Peyer's patch (tissue), 4 donors: ENCODE data around the gene RARB.

ENCODE experiments used
- POLR2A ChIP-seq, 2 donors: fragments of 450-650 bp; IDR thresholded peaks; one replicate each; pipeline ENCODE4 v1.5.1; 2017; ENCODE audit warnings: antibody characterized with exemption in 2 of 2, mild to moderate bottlenecking in 2 of 2, moderate library complexity in 2 of 2
- TF ChIP-seq, protein P1 (sequence below), 6 experiments: fragments of 450-650 bp in 4 of 6; fragments of 200-600 bp in 2 of 6; sonication (generic) in 1 of 6; IDR thresholded peaks; one replicate each; pipeline ENCODE4 v1.5.1; 2017 to 2019; ENCODE audit warnings: antibody characterized with exemption in 6 of 6, mild to moderate bottlenecking in 3 of 6, moderate library complexity in 1 of 6

DNA sequence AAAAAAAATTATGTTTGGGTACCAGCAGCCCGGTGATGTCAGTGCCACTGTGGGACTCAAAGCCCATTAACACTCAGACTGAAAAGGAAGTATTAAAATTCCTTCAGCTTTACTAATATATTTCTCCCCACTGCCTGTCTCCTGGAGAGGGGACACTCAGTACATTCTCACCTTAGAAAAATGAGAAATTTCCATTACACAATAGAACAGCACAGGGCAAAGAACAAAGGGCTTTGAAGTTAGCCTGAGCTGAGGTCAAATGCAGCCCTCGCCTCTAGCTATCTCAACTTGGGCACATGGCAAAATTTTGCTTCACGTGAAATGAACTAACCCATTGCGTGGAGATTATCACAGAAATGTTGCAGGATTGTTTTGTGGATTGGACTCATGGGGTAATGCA is 80.8 kb downstream of the RARB start:
- TF ChIP-seq, protein P1, sequence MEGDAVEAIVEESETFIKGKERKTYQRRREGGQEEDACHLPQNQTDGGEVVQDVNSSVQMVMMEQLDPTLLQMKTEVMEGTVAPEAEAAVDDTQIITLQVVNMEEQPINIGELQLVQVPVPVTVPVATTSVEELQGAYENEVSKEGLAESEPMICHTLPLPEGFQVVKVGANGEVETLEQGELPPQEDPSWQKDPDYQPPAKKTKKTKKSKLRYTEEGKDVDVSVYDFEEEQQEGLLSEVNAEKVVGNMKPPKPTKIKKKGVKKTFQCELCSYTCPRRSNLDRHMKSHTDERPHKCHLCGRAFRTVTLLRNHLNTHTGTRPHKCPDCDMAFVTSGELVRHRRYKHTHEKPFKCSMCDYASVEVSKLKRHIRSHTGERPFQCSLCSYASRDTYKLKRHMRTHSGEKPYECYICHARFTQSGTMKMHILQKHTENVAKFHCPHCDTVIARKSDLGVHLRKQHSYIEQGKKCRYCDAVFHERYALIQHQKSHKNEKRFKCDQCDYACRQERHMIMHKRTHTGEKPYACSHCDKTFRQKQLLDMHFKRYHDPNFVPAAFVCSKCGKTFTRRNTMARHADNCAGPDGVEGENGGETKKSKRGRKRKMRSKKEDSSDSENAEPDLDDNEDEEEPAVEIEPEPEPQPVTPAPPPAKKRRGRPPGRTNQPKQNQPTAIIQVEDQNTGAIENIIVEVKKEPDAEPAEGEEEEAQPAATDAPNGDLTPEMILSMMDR (IDR thresholded peaks at IDR 0.05) = no peak
- TF ChIP-seq POLR2A (IDR thresholded peaks at IDR 0.05) = no peak
